ENCODE measurements around the gene CCDC3.

- TF ChIP-seq, protein P1, sequence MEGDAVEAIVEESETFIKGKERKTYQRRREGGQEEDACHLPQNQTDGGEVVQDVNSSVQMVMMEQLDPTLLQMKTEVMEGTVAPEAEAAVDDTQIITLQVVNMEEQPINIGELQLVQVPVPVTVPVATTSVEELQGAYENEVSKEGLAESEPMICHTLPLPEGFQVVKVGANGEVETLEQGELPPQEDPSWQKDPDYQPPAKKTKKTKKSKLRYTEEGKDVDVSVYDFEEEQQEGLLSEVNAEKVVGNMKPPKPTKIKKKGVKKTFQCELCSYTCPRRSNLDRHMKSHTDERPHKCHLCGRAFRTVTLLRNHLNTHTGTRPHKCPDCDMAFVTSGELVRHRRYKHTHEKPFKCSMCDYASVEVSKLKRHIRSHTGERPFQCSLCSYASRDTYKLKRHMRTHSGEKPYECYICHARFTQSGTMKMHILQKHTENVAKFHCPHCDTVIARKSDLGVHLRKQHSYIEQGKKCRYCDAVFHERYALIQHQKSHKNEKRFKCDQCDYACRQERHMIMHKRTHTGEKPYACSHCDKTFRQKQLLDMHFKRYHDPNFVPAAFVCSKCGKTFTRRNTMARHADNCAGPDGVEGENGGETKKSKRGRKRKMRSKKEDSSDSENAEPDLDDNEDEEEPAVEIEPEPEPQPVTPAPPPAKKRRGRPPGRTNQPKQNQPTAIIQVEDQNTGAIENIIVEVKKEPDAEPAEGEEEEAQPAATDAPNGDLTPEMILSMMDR (conservative IDR thresholded peaks at IDR 0.05; ENCODE audit: low read depth, low read length), result no peak
- no peak for TF ChIP-seq EZH2 (IDR thresholded peaks at IDR 0.05; ENCODE audit: borderline replicate concordance, low read depth, low read length, poor library complexity, severe bottlenecking)
Observed at GRCh38 chr10:12995425-12995861, 6.1 kb downstream of the CCDC3 start.
